ENCODE measurements around the gene MLLT10.
A peak's percentile ranks its signal among the peaks of the same experiment; 100 is the strongest.

Gene MLLT10

GRCh38 chr10:21533467-21534279, at the start of gene MLLT10:
TSS of gene MLLT10 (plus strand) at chr10:21534232. CDS start at chr10:21534645, 413 bp downstream.
- peak; percentile 92 for DNase-seq (ENCODE audit: low spot score)

GRCh38 chr10:21487416-21488180, 46.4 kb upstream of the MLLT10 start:
- DNase-seq (ENCODE audit: low spot score): no peak

- no peak for DNase-seq (ENCODE audit: low spot score)
Measured at GRCh38 chr10:21488246-21488956, 45.6 kb upstream of the MLLT10 start.

- no peak for DNase-seq (ENCODE audit: low spot score)
Measured at GRCh38 chr10:21488957-21489446, 45.0 kb upstream of the MLLT10 start.

- no peak for DNase-seq (ENCODE audit: low spot score)
Measured at GRCh38 chr10:21490028-21490710, 43.9 kb upstream of the MLLT10 start.

- no peak for DNase-seq (ENCODE audit: low spot score)
Measured at GRCh38 chr10:21490711-21491105, 43.3 kb upstream of the MLLT10 start.

- DNase-seq (ENCODE audit: low spot score): no peak
Measured at GRCh38 chr10:21492421-21492820, 41.6 kb upstream of the MLLT10 start.

DNA sequence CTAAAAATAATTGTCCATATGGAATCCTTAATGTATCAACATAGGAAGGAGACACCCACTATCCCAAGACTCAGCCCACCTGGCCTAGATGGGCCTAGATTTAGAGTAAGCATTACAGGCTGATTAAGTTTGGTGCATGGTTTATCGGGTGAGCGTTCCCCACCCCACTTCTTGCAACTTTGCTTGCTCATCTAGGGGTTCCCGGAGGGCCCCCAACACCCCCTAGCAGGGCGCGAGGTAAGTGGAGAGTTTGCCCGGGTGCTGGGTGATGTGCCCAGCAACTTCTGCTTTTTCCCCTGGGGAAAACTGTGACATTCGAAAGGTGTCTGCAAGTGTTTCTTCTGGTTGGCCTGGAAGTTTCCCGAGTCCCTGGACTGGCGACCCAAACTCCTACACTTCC, 40.2 kb upstream of the MLLT10 start:
- DNase-seq (ENCODE audit: low spot score): no peak

- no peak for DNase-seq (ENCODE audit: low spot score)
Measured at GRCh38 chr10:21494191-21495001, 39.6 kb upstream of the MLLT10 start.

DNA sequence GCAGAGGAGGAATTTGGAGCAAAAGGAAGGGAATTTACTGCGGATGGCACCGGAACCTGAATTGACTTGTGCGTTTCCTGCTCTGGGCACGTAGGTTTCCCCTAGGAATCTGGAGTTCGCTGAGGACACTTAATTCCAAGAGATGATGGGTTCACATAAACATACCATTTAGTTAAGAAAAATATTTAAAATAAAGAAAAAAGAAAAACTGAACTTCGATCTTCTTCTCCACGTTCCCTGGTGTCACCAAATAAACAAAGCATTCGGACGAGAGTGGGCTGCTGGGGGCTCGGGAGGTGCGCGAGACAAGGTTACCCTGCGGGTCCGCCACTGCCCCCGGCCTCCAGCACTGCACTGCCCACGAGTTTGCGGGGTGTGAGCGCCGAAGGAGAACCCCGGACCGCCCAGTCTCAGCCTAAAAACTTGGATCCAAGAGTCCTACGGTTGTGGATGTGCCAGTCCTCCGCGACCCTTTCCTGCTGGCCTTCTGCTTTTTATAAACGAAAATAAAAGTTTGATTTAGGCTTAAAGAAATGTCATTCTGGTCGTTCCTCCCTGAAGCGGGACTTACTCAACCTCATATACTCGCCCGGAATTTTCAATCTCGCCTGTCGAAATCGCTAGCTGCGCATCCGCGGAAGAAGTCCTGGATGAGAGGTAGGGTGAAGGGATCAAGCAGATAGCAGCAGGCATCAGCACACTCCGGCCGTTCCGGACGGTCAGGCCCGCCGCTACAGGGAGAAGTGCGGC, 38.9 kb upstream of the MLLT10 start:
- no peak for DNase-seq (ENCODE audit: low spot score)

- peak; percentile 76 for DNase-seq (ENCODE audit: low spot score)
Measured at GRCh38 chr10:21495752-21496342, 38.2 kb upstream of the MLLT10 start.

- DNase-seq (ENCODE audit: low spot score): peak; percentile 58
Measured at GRCh38 chr10:21496343-21497176, 37.5 kb upstream of the MLLT10 start.

GRCh38 chr10:21497177-21497807, 36.7 kb upstream of the MLLT10 start:
- peak; percentile 57 for DNase-seq (ENCODE audit: low spot score)

GRCh38 chr10:21498377-21498776, 35.7 kb upstream of the MLLT10 start:
- DNase-seq (ENCODE audit: low spot score): no peak

- DNase-seq (ENCODE audit: low spot score): no peak
Measured at GRCh38 chr10:21498986-21499385, 35.0 kb upstream of the MLLT10 start.

DNA sequence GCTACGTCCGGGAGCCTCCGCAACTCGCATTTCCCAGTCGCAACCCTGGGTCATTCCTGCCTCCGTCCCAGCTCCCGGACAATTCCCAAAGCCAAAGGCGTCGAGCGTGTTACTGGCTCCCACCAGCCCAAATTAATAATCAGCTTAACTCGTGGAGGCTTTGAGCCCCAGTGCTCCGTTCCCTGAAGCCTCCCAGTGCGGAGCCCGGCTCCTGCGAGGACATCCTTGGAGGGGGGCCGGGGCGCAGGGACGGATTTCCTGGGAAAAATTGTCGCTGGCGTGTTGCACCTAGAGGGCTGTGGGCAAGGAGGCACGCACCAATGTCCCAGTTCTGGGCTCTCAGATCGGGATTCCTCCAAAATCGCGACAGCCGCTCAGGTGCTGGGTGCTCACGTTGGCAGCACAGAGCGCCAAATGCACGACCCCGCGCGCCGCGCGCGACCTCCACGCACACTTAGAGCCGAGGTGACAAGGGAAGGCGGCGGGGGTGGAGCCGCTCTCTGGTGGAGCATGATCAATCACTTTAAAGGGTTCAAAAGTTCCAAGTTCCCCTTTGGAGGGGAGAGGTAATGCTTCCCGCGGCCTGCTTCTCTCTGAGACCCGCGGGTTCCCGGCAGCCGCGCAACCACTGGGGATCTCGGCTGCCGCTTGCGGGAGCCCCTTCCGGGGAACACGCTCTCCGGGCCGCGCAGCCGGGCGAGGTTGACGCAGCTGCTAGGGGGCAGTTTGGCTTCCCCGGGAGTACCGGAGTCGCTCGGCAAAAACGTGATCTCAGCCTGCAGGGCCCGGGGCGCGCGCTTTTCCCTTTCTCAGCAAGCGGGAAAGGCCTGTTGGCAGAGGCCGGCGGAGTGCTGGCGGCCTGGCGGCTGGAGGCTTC, 34.1 kb upstream of the MLLT10 start:
- no peak for DNase-seq (ENCODE audit: low spot score)

DNA sequence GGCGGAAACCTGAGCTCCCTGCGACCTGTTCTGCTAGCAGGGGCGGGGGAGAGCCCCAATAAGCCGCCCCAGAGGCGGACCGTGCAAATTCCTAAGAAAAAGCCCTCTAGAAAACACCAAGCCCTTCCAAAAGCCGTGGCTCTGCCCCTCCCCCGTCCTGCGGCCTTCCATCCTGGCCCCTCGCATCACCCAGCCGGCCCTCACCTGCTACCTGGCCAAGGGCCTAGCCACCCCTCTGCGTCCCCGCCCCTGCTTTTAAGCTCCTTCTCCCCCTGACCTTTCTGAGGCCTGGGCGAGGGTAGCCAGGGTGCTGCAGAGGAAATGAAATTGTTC, 33.5 kb upstream of the MLLT10 start:
- DNase-seq (ENCODE audit: low spot score): no peak

GRCh38 chr10:21501091-21501490, 32.9 kb upstream of the MLLT10 start:
- DNase-seq (ENCODE audit: low spot score): no peak

Measured in pons (tissue), 1 donor.